Fibroblast of villous mesenchyme (primary cell): Measurements from ENCODE around the gene CDYL2. TPM values are rescaled to one million over a fixed set of nuclear protein-coding genes. Genes with fewer than 3 reads are reported as not detected.

Source experiments
- DNase-seq: peaks from one replicate; pipeline ENCODE4 v3.0.0-alpha.2; 2010; ENCODE audit warnings: low read depth
- H3K4me3 ChIP-seq: 2 replicates; pipeline ENCODE4 v1.5.1; 2011; ENCODE audit warnings: low read depth, mild to moderate bottlenecking, low read length
- total RNA-seq: library from RNA; depleted of rRNA; stranded (reverse); fragments of >200 nt; gene quantifications from 2 replicates; pipeline ENCODE4 v1.2.3, GENCODE V29; 2012
- TF ChIP-seq, protein P1 (sequence below): IDR thresholded peaks from 2 replicates; pipeline ENCODE4 v1.5.1; 2012; ENCODE audit warnings: low read depth, mild to moderate bottlenecking, low read length; ENCODE audit not compliant: insufficient read depth

The CDYL2 gene
- total RNA-seq, 1 donor: 14.2 TPM

DNA sequence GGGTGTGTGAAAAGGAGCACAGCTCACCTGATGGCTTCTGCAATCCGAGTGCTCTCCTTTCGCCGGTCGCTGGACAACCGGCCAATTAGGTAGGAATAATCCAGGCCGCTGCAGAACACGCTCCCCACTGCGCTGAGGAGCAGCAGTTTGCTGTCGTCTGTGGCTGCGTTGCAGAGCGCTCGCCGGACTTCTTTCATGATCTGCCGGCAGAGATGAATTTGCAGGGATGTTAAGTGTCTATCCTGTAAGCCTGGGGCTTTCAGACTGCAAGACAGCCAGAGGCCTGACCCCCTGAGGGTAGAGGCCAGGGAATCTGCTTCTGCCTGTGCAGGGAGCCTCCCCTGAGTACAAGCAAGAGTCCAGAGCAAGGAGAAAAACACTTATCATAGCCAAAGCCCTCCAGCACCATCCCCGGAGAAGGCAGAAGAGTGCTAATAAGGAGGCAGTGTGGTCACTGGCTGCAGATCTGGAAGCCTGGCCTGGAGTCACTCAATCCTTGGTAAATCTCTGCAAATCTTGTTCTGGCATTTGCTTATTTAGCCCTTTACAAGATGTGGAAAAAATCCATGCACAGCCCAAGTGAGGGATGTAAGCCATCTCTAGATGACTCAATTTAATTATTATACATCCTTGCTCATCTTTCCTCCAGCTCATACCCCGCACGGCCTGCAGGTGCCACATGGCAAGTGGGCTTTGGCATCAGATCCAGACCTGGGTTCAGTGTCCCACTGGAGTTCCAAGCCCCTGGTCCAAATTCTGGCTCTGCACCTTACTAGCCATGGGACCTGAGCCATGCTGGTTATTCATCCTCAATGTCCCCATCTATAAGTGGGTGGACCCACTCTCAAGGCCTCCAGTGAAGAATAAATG is 183.4 kb downstream of the CDYL2 start:
- TF ChIP-seq, protein P1, sequence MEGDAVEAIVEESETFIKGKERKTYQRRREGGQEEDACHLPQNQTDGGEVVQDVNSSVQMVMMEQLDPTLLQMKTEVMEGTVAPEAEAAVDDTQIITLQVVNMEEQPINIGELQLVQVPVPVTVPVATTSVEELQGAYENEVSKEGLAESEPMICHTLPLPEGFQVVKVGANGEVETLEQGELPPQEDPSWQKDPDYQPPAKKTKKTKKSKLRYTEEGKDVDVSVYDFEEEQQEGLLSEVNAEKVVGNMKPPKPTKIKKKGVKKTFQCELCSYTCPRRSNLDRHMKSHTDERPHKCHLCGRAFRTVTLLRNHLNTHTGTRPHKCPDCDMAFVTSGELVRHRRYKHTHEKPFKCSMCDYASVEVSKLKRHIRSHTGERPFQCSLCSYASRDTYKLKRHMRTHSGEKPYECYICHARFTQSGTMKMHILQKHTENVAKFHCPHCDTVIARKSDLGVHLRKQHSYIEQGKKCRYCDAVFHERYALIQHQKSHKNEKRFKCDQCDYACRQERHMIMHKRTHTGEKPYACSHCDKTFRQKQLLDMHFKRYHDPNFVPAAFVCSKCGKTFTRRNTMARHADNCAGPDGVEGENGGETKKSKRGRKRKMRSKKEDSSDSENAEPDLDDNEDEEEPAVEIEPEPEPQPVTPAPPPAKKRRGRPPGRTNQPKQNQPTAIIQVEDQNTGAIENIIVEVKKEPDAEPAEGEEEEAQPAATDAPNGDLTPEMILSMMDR: no peak
- H3K4me3 ChIP-seq: no peak overlapping the region
- no peak for DNase-seq

DNA sequence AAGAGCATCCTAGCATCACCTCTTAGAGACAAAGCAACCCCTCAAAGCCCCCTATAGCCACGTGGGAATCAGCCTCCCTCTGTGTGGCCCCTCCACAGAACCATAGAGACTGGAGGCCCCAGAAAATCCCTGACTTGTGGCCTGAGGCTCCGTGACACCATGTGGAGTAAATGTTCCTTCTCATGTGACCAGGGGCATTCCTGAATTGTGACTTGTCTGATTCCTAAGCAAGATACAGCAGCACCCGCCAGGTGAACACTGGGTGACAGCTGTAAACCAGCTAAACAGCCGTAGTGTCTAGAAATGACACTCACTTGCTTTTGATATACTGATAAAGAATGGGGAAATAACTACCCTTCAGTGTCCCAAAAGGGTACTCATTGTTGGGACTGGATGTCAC is 184.6 kb downstream of the CDYL2 start:
- H3K4me3 ChIP-seq: no peak overlapping the region
- DNase-seq: peak; percentile 17
- TF ChIP-seq, protein P1: no peak

GRCh38 chr16:80618862-80619648 is 185.3 kb downstream of the CDYL2 start:
- TF ChIP-seq, protein P1: no peak
- H3K4me3 ChIP-seq: no peak overlapping the region
- DNase-seq: no peak

- DNase-seq: no peak
- H3K4me3 ChIP-seq: no peak overlapping the region
- TF ChIP-seq, protein P1: no peak
These were observed 188.0 kb downstream of the CDYL2 start for GRCh38 chr16:80616362-80616761.

DNA sequence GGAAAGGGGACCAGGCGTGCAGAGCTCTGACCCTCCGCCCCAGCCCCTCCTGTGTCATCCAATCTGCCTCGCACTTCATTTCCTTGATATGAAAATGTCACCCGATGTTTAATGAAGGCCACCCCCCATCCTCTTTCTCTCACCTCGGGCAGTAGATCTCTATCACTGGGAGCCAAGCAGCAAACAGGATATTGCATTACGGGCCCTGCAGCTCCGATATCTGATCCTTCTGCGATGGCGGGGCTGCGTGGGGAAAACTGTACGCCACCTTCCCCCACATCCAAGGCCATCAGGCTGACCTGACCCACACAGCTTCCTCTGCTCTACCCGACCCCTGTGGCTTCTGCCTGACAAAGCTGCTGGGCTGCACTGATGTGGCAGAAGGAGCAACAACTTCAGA is 188.7 kb downstream of the CDYL2 start:
- no peak overlapping the region for H3K4me3 ChIP-seq
- DNase-seq: no peak
- TF ChIP-seq, protein P1: no peak

- TF ChIP-seq, protein P1: peak; percentile 17
- DNase-seq: peak; percentile 71
- H3K4me3 ChIP-seq: no peak overlapping the region
These were observed 189.3 kb downstream of the CDYL2 start for GRCh38 chr16:80614908-80615671.
